Measurements from ENCODE around the gene NR1I3. TPM values are rescaled to one million over a fixed set of nuclear protein-coding genes. Genes with fewer than 3 reads are reported as not detected.

NR1I3 gene
- total and polyA plus RNA-seq, 2 of the 13 experiments (the other 11 are each of a cell fraction or from before 2014, with no cell fraction given) = 0.62 to 0.95 TPM

- TF ChIP-seq ZGPAT (CRISPR knock-in tag; IDR thresholded peaks at IDR 0.05) = peak; percentile 35
- no peak for TF ChIP-seq NR2F6 (IDR thresholded peaks at IDR 0.05)
- 0 out of 2 replicates have a peak, but pooled peaks have one; percentile 19 for TF ChIP-seq NR2F6 (CRISPR knock-in tag; IDR thresholded peaks at IDR 0.05)
- TF ChIP-seq PPARG (CRISPR knock-in tag; conservative IDR thresholded peaks at IDR 0.05) = 0 out of 2 replicates have a peak, but pooled peaks have one; percentile 15
- TF ChIP-seq ZNF564 (CRISPR knock-in tag; IDR thresholded peaks at IDR 0.05) = no peak
- no peak for TF ChIP-seq ZNF441 (CRISPR knock-in tag; IDR thresholded peaks at IDR 0.05; ENCODE audit: borderline replicate concordance)
- TF ChIP-seq MTERF4 (CRISPR knock-in tag; IDR thresholded peaks at IDR 0.05) = 0 out of 2 replicates have a peak, but pooled peaks have one; percentile 31
- TF ChIP-seq U2AF1 (optimal IDR thresholded peaks at IDR 0.05; ENCODE audit: low read depth, low read length) = no peak
- peak; percentile 80 for TF ChIP-seq TAF1 (CRISPR knock-in tag; IDR thresholded peaks at IDR 0.05)
- TF ChIP-seq GTF3A (CRISPR knock-in tag; conservative IDR thresholded peaks at IDR 0.05) = no peak
- TF ChIP-seq TBX2 (CRISPR knock-in tag; IDR thresholded peaks at IDR 0.05; ENCODE audit: borderline replicate concordance) = peak; percentile 67
- TF ChIP-seq BRD4 (CRISPR knock-in tag; IDR thresholded peaks at IDR 0.05) = peak; percentile 70
- TF ChIP-seq ZNF335 (CRISPR knock-in tag; IDR thresholded peaks at IDR 0.05) = peak; percentile 95
- TF ChIP-seq ESRRA (CRISPR knock-in tag; IDR thresholded peaks at IDR 0.05; ENCODE audit: low read depth) = 0 out of 2 replicates have a peak, but pooled peaks have one; percentile 26
- TF ChIP-seq MAZ (IDR thresholded peaks at IDR 0.05; ENCODE audit: borderline replicate concordance, low read depth, low read length) = 0 out of 2 replicates have a peak, but pooled peaks have one; percentile 24
- TF ChIP-seq MAZ (CRISPR knock-in tag; IDR thresholded peaks at IDR 0.05; ENCODE audit: low read depth) = peak; percentile 59; the same call in 1 of the 2 replicates
- no peak for TF ChIP-seq FOXP4 (CRISPR knock-in tag; IDR thresholded peaks at IDR 0.05)
- no peak for TF ChIP-seq ATF3 (CRISPR knock-in tag; IDR thresholded peaks at IDR 0.05)
- TF ChIP-seq PHF21A (CRISPR knock-in tag; IDR thresholded peaks at IDR 0.05) = peak; percentile 66; the same call in 1 of the 2 replicates
- TF ChIP-seq ZFP62 (CRISPR knock-in tag; IDR thresholded peaks at IDR 0.05) = no peak
- TF ChIP-seq NFYC (CRISPR knock-in tag; IDR thresholded peaks at IDR 0.05) = peak; percentile 93
- 0 out of 2 replicates have a peak, but pooled peaks have one; percentile 5 for TF ChIP-seq NCOA2 (CRISPR knock-in tag; IDR thresholded peaks at IDR 0.05)
- TF ChIP-seq ZNF331 (CRISPR knock-in tag; IDR thresholded peaks at IDR 0.05) = 0 out of 2 replicates have a peak, but pooled peaks have one; percentile 19
- peak; percentile 67; the same call in 1 of the 2 replicates for TF ChIP-seq MEIS2 (CRISPR knock-in tag; IDR thresholded peaks at IDR 0.05)
- TF ChIP-seq WIZ (CRISPR knock-in tag; IDR thresholded peaks at IDR 0.05) = no peak
- TF ChIP-seq ZNF256 (CRISPR knock-in tag; conservative IDR thresholded peaks at IDR 0.05) = no peak
- TF ChIP-seq ZFP36L1 (CRISPR knock-in tag; IDR thresholded peaks at IDR 0.05) = 0 out of 2 replicates have a peak, but pooled peaks have one; percentile 54
- TF ChIP-seq KDM2A (CRISPR knock-in tag; IDR thresholded peaks at IDR 0.05; ENCODE audit: borderline replicate concordance, low read depth) = peak; percentile 17; the same call in 1 of the 2 replicates
Measured at GRCh38 chr1:161225534-161226319, 12.3 kb downstream of the NR1I3 start, which contains the start of gene TOMM40L (continued).
